ENCODE data around the gene RUVBL2. TPM values are rescaled to one million over a fixed set of nuclear protein-coding genes. Genes with fewer than 3 reads are reported as not detected.

The RUVBL2 gene
- total RNA-seq, 1 donor from 2014 or later, result 37.6 TPM

GRCh38 chr19:48989701-48990291 lies 3.9 kb upstream of the RUVBL2 start:
- Histone ChIP-seq H3K27ac (no peak overlapping the region), H3K27me3 (no peaks in the 10 kb centered on the region), H3K36me3 (peaks cover 30% of the 10 kb centered on the region), H3K9me3 (no peaks in the 10 kb centered on the region), H3K4me3 (no peak overlapping the region), H3K4me1 (peaks cover 20% of the 10 kb centered on the region)
- DNase-seq, result no peak
- TF ChIP-seq CTCF (IDR thresholded peaks at IDR 0.05), result no peak
- ATAC-seq, result no peak
- intact Hi-C loops (cut with DNase I), result no loop called here

GRCh38 chr19:48990400-48990799 lies 3.3 kb upstream of the RUVBL2 start:
- Histone ChIP-seq H3K4me3 (no peak overlapping the region), H3K36me3 (peaks cover 24% of the 10 kb centered on the region), H3K27me3 (no peaks in the 10 kb centered on the region), H3K27ac (no peak overlapping the region), H3K4me1 (peaks cover 20% of the 10 kb centered on the region), H3K9me3 (no peaks in the 10 kb centered on the region)
- TF ChIP-seq CTCF (IDR thresholded peaks at IDR 0.05), result no peak
- intact Hi-C loops (cut with DNase I), result no loop called here
- DNase-seq (no peak), ATAC-seq (no peak)

- intact Hi-C loops (cut with DNase I), result no loop called here
- H3K27ac ChIP-seq, result peak overlapping the region; percentile 95
Measured at GRCh38 chr19:48991011-48991609, 2.6 kb upstream of the RUVBL2 start.

GRCh38 chr19:48991873-48992580 lies 1.7 kb upstream of the RUVBL2 start:
- TF ChIP-seq CTCF (IDR thresholded peaks at IDR 0.05), result no peak
- peak overlapping the region; percentile 80 for H3K4me3 ChIP-seq
- ATAC-seq (peak; percentile 53), DNase-seq (no peak)
- H3K27me3 ChIP-seq, result no peaks in the 10 kb centered on the region
- peaks cover 20% of the 10 kb centered on the region for H3K4me1 ChIP-seq
- H3K27ac ChIP-seq, result peak overlapping the region; percentile 95
- no peaks in the 10 kb centered on the region for H3K9me3 ChIP-seq
- intact Hi-C loops (cut with DNase I), result no loop called here
- peaks cover 11% of the 10 kb centered on the region for H3K36me3 ChIP-seq

More at GRCh38 chr19:48991011-48991609, 2.6 kb upstream of the RUVBL2 start:
- TF ChIP-seq CTCF (IDR thresholded peaks at IDR 0.05), result no peak
- no peak overlapping the region for H3K4me3 ChIP-seq
- H3K36me3 ChIP-seq, result peaks cover 18% of the 10 kb centered on the region
- no peaks in the 10 kb centered on the region for H3K9me3 ChIP-seq
- H3K27me3 ChIP-seq, result no peaks in the 10 kb centered on the region
- H3K4me1 ChIP-seq, result peaks cover 20% of the 10 kb centered on the region
- no peak for ATAC-seq
- DNase-seq, result no peak

GRCh38 chr19:48992581-48993174 lies 1.0 kb upstream of the RUVBL2 start:
- intact Hi-C loops (cut with DNase I), result no loop called here
- H3K27ac ChIP-seq, result peak overlapping the region; percentile 95
- peaks cover 20% of the 10 kb centered on the region for H3K4me1 ChIP-seq
- ATAC-seq, result peak; percentile 5
- TF ChIP-seq CTCF (IDR thresholded peaks at IDR 0.05), result no peak
- H3K27me3 ChIP-seq, result no peaks in the 10 kb centered on the region
- no peaks in the 10 kb centered on the region for H3K9me3 ChIP-seq
- peak; percentile 78 for DNase-seq
- peaks cover 8% of the 10 kb centered on the region for H3K36me3 ChIP-seq
- H3K4me3 ChIP-seq, result peak overlapping the region; percentile 80

Measured in upper lobe of right lung (tissue), 1 donor.